ENCODE data around the gene GALNS.

DNA sequence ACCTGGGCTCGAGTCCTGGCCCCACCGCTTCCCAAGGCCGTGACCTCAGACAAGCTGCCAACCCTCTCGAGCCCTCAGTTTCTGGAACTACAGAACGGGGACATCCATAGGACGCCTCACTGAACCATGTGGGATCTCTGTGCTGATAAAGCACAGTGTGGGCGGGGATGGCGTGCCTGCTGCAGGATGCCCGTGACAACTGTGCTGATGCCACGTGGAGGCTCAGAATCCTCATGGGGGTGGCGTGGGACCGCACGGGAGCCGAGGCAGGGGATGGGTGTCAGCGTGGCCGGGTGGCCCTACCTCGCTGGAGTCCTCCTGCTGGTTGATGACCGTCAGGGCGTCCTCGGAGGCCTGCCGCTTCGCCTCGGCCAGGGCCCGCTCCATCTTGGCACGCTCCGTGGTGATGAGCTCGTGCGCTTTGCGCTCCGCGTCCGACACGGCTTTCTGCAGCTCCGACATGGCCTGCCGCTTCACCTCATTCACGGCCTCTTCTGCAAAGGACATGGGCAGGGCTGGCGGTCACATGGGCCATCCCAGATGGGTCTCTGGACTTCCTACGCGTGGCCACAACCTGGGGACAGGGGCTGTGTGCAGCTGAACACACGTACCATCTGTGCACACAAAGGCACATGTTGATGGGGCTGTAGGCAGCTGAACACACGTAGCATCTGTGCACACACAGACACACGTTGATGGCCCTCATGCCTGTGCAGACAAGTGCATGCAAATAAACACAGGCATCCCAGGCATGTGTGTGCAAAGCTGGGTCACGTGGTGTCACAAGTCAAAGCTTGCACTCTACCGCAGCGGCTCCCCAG is 22.4 kb upstream of the GALNS start:
- TF ChIP-seq POLR2AphosphoS5 (IDR thresholded peaks at IDR 0.05; ENCODE audit: borderline replicate concordance, low read depth, low read length) = no peak
- TF ChIP-seq EZH2 (IDR thresholded peaks at IDR 0.05) = no peak
- no peak for TF ChIP-seq FOXP2 (optimal IDR thresholded peaks at IDR 0.05; ENCODE audit: control extremely low read depth, extremely low read length, insufficient read depth)

All from SK-N-MC (cell line).